PC-3 (cell line): ENCODE measurements around the gene MYO10. TPM values are rescaled to one million over a fixed set of nuclear protein-coding genes. Genes with fewer than 3 reads are reported as not detected.

Experiments
- ATAC-seq: fragments of 200-7000 bp; cut with Tn5 transposase; 2 replicates; pipeline ENCODE4 v1.9.1; 2020; ENCODE audit warnings: mild to moderate bottlenecking, moderate library complexity
- BruUV-seq: library from RNA; stranded (reverse); fragments of 400-500 nt; replicated peaks from 2 replicates; lab custom pipeline; 2021; lab: Mats Ljungman, UMichigan
- CTCF ChIA-PET: fragments of 300-600 bp; sonication (Branson Sonifier 250); formaldehyde crosslinking; loops from one replicate; lab custom pipeline; 2022; ENCODE audit warnings: antibody characterized with exemption; lab: Charles Lee
- POLR2A ChIA-PET: fragments of 300-600 bp; sonication (Branson Sonifier 250); formaldehyde crosslinking; loops from one replicate; lab custom pipeline; 2022; ENCODE audit warnings: antibody characterized with exemption; ENCODE audit not compliant: unreplicated experiment; lab: Charles Lee
- DNase-seq: peaks from one replicate; pipeline ENCODE4 v3.0.0-alpha.2; 2015
- H2AFZ ChIP-seq: fragments of 300-600 bp; sonication (generic); 2 replicates; pipeline ENCODE4 v1.6.0; 2016; ENCODE audit warnings: antibody characterized with exemption, low read length
- H3F3A ChIP-seq: fragments of 300-600 bp; sonication (generic); one replicate; pipeline ENCODE4 v1.6.0; 2017; ENCODE audit warnings: antibody characterized with exemption, low read length, control low read depth, mild to moderate bottlenecking; ENCODE audit not compliant: unreplicated experiment
- H3K27ac ChIP-seq: fragments of 300-600 bp; sonication (generic); 2 replicates; pipeline ENCODE4 v1.5.1; 2016; ENCODE audit warnings: mild to moderate bottlenecking, low read length
- H3K27me3 ChIP-seq: fragments of 300-600 bp; sonication (generic); 2 replicates; pipeline ENCODE4 v1.6.1; 2016; ENCODE audit warnings: low read length, mixed read lengths
- H3K36me3 ChIP-seq: fragments of 300-600 bp; sonication (generic); 2 replicates; pipeline ENCODE4 v1.6.1; 2016; ENCODE audit warnings: low read depth, mixed run types, low read length, mixed read lengths
- H3K4me1 ChIP-seq: fragments of 300-600 bp; sonication (generic); 2 replicates; pipeline ENCODE4 v1.5.1; 2016; ENCODE audit warnings: low read length; ENCODE audit not compliant: insufficient read depth
- H3K4me2 ChIP-seq: fragments of 300-600 bp; sonication (generic); 2 replicates; pipeline ENCODE4 v1.6.0; 2016; ENCODE audit warnings: low read length
- H3K4me3 ChIP-seq: fragments of 300-600 bp; sonication (generic); 2 replicates; pipeline ENCODE4 v1.5.1; 2016; ENCODE audit warnings: mild to moderate bottlenecking, low read length, mixed read lengths
- H3K79me2 ChIP-seq: fragments of 300-600 bp; sonication (generic); 2 replicates; pipeline ENCODE4 v1.6.1; 2017; ENCODE audit warnings: low read length, mixed read lengths
- H3K9ac ChIP-seq: fragments of 300-600 bp; sonication (generic); 2 replicates; pipeline ENCODE4 v1.6.0; 2016; ENCODE audit warnings: mild to moderate bottlenecking, low read length
- H3K9me2 ChIP-seq: fragments of 300-600 bp; sonication (generic); replicated peaks from 2 replicates; pipeline ENCODE4 v1.6.1; 2016; ENCODE audit warnings: mixed run types, low read length, mixed read lengths
- H3K9me3 ChIP-seq: fragments of 300-600 bp; sonication (generic); 2 replicates; pipeline ENCODE4 v1.6.1; 2016; ENCODE audit warnings: low read length, mixed read lengths
- H4K20me1 ChIP-seq: fragments of 300-600 bp; sonication (generic); 2 replicates; pipeline ENCODE4 v1.6.1; 2016; ENCODE audit warnings: low read length, mixed read lengths
- EZH2 ChIP-seq: fragments of 300-600 bp; sonication (generic); IDR thresholded peaks from one replicate; pipeline ENCODE4 v1.6.1; 2017; ENCODE audit warnings: antibody characterized with exemption, mild to moderate bottlenecking, low read length; ENCODE audit not compliant: unreplicated experiment
- EZH2phosphoT487 ChIP-seq: fragments of 300-600 bp; sonication (generic); IDR thresholded peaks from 2 replicates; pipeline ENCODE4 v1.6.1; 2018; ENCODE audit warnings: mild to moderate bottlenecking, antibody characterized with exemption, low read length, borderline replicate concordance
- intact Hi-C: fragments of 100-400 bp; cut with micrococcal nuclease; formaldehyde crosslinking; loops from 2 replicates; pipeline ENCODE4 v1.9.0; 2023
- total RNA-seq: library from RNA; depleted of rRNA; stranded (reverse); fragments of >200 nt; gene quantifications from 2 replicates; pipeline ENCODE4 v1.2.3, GENCODE V29; 2014
- TF ChIP-seq, protein P1 (sequence below): fragments of 300-600 bp; sonication (generic); conservative IDR thresholded peaks from 2 replicates; pipeline ENCODE4 v1.5.1; 2017; ENCODE audit warnings: antibody characterized with exemption, low read depth, mild to moderate bottlenecking, low read length

Gene MYO10
- total RNA-seq, 1 experiment from 2014 or later = 52.3 TPM

DNA sequence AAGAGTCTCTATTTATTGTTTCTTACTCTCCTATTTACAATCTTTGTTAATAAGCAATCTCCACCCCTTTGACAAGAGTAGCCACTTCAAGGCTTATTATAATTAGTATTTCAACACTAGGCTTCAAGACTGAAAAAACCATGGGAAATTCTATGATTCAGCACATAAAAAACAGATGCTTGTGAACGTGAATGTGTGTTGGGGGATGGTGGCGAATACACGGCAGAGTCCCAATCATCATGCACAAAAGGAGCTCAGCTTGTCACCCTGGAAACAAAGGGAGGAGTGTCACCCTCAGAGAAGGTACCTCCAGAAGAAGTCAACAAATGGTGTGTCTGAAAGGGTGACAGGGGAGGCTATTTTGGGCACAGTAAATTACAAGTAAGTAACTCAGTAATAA is 162.1 kb downstream of the MYO10 start:
- no peak overlapping the region for H2AFZ ChIP-seq
- BruUV-seq = no TSS peak
- no peak overlapping the region for H3K4me3 ChIP-seq
- H3K4me2 ChIP-seq = no peak overlapping the region
- no peaks in the 10 kb centered on the region for H4K20me1 ChIP-seq
- H3K27me3 ChIP-seq = no peaks in the 10 kb centered on the region
- DNase-seq (no peak), ATAC-seq (no peak)
- no peak overlapping the region for H3K9ac ChIP-seq
- TF ChIP-seq, protein P1, sequence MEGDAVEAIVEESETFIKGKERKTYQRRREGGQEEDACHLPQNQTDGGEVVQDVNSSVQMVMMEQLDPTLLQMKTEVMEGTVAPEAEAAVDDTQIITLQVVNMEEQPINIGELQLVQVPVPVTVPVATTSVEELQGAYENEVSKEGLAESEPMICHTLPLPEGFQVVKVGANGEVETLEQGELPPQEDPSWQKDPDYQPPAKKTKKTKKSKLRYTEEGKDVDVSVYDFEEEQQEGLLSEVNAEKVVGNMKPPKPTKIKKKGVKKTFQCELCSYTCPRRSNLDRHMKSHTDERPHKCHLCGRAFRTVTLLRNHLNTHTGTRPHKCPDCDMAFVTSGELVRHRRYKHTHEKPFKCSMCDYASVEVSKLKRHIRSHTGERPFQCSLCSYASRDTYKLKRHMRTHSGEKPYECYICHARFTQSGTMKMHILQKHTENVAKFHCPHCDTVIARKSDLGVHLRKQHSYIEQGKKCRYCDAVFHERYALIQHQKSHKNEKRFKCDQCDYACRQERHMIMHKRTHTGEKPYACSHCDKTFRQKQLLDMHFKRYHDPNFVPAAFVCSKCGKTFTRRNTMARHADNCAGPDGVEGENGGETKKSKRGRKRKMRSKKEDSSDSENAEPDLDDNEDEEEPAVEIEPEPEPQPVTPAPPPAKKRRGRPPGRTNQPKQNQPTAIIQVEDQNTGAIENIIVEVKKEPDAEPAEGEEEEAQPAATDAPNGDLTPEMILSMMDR = no peak
- TF ChIP-seq EZH2phosphoT487 (no peak), EZH2 (no peak)
- no peaks in the 10 kb centered on the region for H3K9me2 ChIP-seq
- H3K27ac ChIP-seq = no peak overlapping the region
- POLR2A ChIA-PET = no interaction called here
- intact Hi-C loops = no loop called here
- H3K4me1 ChIP-seq = no peaks in the 10 kb centered on the region
- peaks cover 6% of the 10 kb centered on the region; the same call in 1 of the 2 replicates for H3K36me3 ChIP-seq
- no peaks in the 10 kb centered on the region for H3K9me3 ChIP-seq
- CTCF ChIA-PET = no interaction called here
- H3K79me2 ChIP-seq = no peaks in the 10 kb centered on the region
- H3F3A ChIP-seq = no peaks in the 10 kb centered on the region

DNA sequence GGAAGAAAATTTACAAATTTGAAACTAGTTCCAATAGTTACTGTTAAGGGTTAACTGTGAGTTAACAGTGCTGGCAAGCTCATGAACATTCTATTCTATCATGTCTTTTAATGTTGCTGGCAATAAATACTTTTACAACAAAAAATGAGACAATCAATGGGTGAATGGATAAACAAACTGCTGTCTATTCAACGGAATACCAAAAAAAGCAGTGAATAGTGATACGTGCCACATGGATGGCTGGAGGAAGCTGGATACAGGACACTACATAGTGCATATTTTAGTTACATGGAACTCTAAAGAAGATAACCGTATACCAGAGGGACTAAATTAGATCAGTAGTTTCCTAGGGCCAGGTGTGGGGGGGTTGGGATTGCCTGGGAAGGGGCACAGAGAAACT is 163.5 kb downstream of the MYO10 start:
- Histone ChIP-seq H3K4me1 (no peaks in the 10 kb centered on the region), H3K36me3 (peaks cover 10% of the 10 kb centered on the region), H3K27ac (no peak overlapping the region), H3K27me3 (no peaks in the 10 kb centered on the region), H3K9me2 (no peaks in the 10 kb centered on the region), H3K4me3 (no peak overlapping the region), H3K9ac (no peak overlapping the region), H3F3A (no peaks in the 10 kb centered on the region), H3K79me2 (no peaks in the 10 kb centered on the region), H2AFZ (no peak overlapping the region), H4K20me1 (no peaks in the 10 kb centered on the region), H3K9me3 (no peaks in the 10 kb centered on the region), H3K4me2 (no peak overlapping the region)
- ChIA-PET POLR2A (no interaction called here), CTCF (no interaction called here)
- DNase-seq (no peak), ATAC-seq (no peak)
- intact Hi-C loops = no loop called here
- TF ChIP-seq, protein P1 = no peak
- TF ChIP-seq EZH2 (no peak), EZH2phosphoT487 (no peak)
- BruUV-seq = no TSS peak

DNA sequence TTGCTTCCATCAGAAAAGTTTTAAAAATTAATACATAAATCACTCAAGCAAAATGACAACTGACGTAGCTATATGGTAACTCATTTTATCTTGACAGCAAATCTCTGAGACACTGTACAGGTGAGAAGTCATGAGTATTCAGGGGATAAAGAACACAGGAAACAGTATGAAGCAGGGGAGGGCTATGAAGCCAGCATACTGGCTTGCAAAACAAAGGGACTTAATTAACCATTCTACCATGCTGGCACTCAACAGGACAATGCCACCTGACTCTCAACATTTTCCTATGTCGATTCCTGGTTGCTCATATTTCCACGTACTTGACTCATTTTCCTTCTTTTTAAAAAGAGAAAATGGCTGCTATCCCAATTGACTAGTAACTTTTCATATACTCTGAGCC is 167.9 kb downstream of the MYO10 start:
- Histone ChIP-seq H3K27me3 (no peaks in the 10 kb centered on the region), H3K27ac (no peak overlapping the region), H2AFZ (no peak overlapping the region), H3K9ac (no peak overlapping the region), H3K4me3 (no peak overlapping the region), H3K9me2 (no peaks in the 10 kb centered on the region), H3K4me1 (no peaks in the 10 kb centered on the region), H3K4me2 (no peak overlapping the region), H3K79me2 (no peaks in the 10 kb centered on the region), H3F3A (no peaks in the 10 kb centered on the region), H4K20me1 (no peaks in the 10 kb centered on the region), H3K36me3 (peaks cover 21% of the 10 kb centered on the region), H3K9me3 (no peaks in the 10 kb centered on the region)
- DNase-seq = no peak
- TF ChIP-seq EZH2phosphoT487 (no peak), EZH2 (no peak)
- TF ChIP-seq, protein P1 = no peak
- ATAC-seq = no peak
- CTCF ChIA-PET = no interaction called here
- intact Hi-C loops = no loop called here
- POLR2A ChIA-PET = no interaction called here
- no TSS peak for BruUV-seq
